Esophagus muscularis mucosa (tissue), 4 donors: Measurements from ENCODE around the gene CIT. TPM values are rescaled to one million over a fixed set of nuclear protein-coding genes. Genes with fewer than 3 reads are reported as not detected.

Source experiments
- DNase-seq: peaks from one replicate; pipeline ENCODE4 v3.0.0-alpha.2; 2017; ENCODE audit errors: extremely low spot score
- H3K27ac ChIP-seq, 4 donors: fragments of 200-600 bp; sonication (generic); replicated peaks in 1 of 4; 1 replicate in 3 of 4; 2 replicates in 1 of 4; pipeline ENCODE4 v1.5.1; 2016 to 2019; ENCODE audit warnings: mild to moderate bottlenecking in 1 of 4
- H3K27me3 ChIP-seq, 4 donors: fragments of 200-600 bp; sonication (generic); one replicate each; pipeline versions ENCODE4 v1.5.1 to v1.6.0; 2016 to 2019
- H3K36me3 ChIP-seq, 4 donors: fragments of 200-600 bp; sonication (generic); one replicate each; pipeline ENCODE4 v1.5.1; 2016 to 2019
- H3K4me1 ChIP-seq, 4 donors: fragments of 200-600 bp; sonication (generic); one replicate each; pipeline ENCODE4 v1.5.1; 2016 to 2019
- H3K4me3 ChIP-seq, 4 donors: fragments of 200-600 bp; sonication (generic); 1 replicate in 2 of 4; 2 replicates in 2 of 4; pipeline ENCODE4 v1.5.1; 2016 to 2019; ENCODE audit warnings: mild to moderate bottlenecking in 4 of 4, moderate library complexity in 1 of 4
- H3K9me3 ChIP-seq, 4 donors: fragments of 200-600 bp; sonication (generic); 1 replicate in 3 of 4; 2 replicates in 1 of 4; pipeline ENCODE4 v1.5.1; 2016 to 2019
- EP300 ChIP-seq: sonication (generic); formaldehyde crosslinking; IDR thresholded peaks from one replicate; pipeline ENCODE4 v1.6.1; 2017; ENCODE audit warnings: antibody characterized with exemption
- POLR2A ChIP-seq: fragments of 450-650 bp; IDR thresholded peaks from one replicate; pipeline ENCODE4 v1.6.1; 2017; ENCODE audit warnings: antibody characterized with exemption, moderate library complexity, mild to moderate bottlenecking, low read depth
- POLR2AphosphoS5 ChIP-seq, 2 donors: sonication (generic); formaldehyde crosslinking; IDR thresholded peaks; one replicate each; pipeline ENCODE4 v1.6.1; 2017; ENCODE audit warnings: antibody characterized with exemption in 2 of 2
- WGBS: methylation state at CpG from one replicate; pipeline ENCODE4 v1.1.5; 2018; 5-methylcytosine and 5-hydroxymethylcytosine counted together
- intact Hi-C: fragments of 100-400 bp; cut with DNase I; formaldehyde crosslinking; loops from one replicate; pipeline ENCODE4 v1.15.1; 2023
- total RNA-seq, 4 donors: library from RNA; depleted of rRNA; stranded (reverse); fragments of >200 nt; gene quantifications; one replicate each; pipeline versions ENCODE4 v1.1.0 to v1.2.1, GENCODE V29; 2016
- TF ChIP-seq, protein P1 (sequence below), 3 experiments: fragments of 200-600 bp in 2 of 3; fragments of 450-650 bp in 1 of 3; sonication (generic) in 2 of 3; IDR thresholded peaks; one replicate each; pipeline ENCODE4 v1.5.1; 2017 to 2019; ENCODE audit warnings: antibody characterized with exemption in 3 of 3, mild to moderate bottlenecking in 2 of 3, moderate library complexity in 1 of 3

The CIT gene
- total RNA-seq, 4 donors from 2014 or later, result 5.1 to 14.8 (median 5.8) TPM

DNA sequence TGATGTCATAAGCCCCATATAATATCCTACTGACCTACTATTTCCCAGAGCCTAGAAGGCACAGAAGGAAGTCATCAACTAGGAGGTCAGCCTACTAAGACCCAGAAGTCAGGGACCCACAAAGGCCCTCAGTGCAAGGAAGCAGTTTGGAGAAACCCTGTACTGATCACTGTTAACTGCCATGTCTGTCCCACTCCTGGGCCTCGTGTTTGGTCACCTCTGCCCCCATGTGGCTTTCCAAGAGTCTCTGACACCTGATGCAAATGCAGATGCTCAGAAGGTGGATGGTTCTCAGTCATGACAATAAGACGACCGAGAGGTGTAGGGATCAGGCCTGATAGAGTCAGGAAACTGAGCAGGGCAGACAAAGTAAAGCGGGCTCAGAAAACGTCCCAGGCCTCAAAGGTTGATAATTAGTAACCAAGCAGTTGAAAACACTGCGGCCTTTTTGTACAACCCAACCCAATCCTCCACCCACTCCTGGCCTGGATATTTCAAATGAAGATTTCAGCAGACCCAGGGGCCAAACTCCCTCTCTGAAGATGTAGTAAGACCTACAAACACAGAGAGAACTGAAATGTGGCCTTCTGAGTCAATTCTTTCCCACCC lies 185.8 kb downstream of the CIT start:
- H3K27me3 ChIP-seq, result no peaks in the 10 kb centered on the region
- no peak overlapping the region for H3K27ac ChIP-seq
- intact Hi-C loops, result loop anchor here (10.0 kb wide), 1 partner anchor 83 kb away; no protein-coding TSS in a partner anchor
- WGBS, result 89% methylated on average over 6 of the region's 6 CpGs
- DNase-seq, result no peak
- no peak overlapping the region for H3K4me3 ChIP-seq
- TF ChIP-seq POLR2AphosphoS5 (IDR thresholded peaks at IDR 0.05) (no peak), POLR2A (no peak), EP300 (no peak)
- TF ChIP-seq, protein P1, sequence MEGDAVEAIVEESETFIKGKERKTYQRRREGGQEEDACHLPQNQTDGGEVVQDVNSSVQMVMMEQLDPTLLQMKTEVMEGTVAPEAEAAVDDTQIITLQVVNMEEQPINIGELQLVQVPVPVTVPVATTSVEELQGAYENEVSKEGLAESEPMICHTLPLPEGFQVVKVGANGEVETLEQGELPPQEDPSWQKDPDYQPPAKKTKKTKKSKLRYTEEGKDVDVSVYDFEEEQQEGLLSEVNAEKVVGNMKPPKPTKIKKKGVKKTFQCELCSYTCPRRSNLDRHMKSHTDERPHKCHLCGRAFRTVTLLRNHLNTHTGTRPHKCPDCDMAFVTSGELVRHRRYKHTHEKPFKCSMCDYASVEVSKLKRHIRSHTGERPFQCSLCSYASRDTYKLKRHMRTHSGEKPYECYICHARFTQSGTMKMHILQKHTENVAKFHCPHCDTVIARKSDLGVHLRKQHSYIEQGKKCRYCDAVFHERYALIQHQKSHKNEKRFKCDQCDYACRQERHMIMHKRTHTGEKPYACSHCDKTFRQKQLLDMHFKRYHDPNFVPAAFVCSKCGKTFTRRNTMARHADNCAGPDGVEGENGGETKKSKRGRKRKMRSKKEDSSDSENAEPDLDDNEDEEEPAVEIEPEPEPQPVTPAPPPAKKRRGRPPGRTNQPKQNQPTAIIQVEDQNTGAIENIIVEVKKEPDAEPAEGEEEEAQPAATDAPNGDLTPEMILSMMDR (IDR thresholded peaks at IDR 0.05), result no peak
- peaks cover 6 to 17% (median 13%) of the 10 kb centered on the region in 4 donors for H3K4me1 ChIP-seq
- H3K36me3 ChIP-seq, result peaks cover 0 to 14% (median 0%) of the 10 kb centered on the region in 4 donors
- no peaks in the 10 kb centered on the region for H3K9me3 ChIP-seq

- no peaks in the 10 kb centered on the region for H3K27me3 ChIP-seq
- H3K36me3 ChIP-seq, result peaks cover 0 to 14% (median 0%) of the 10 kb centered on the region in 4 donors
- no peak overlapping the region for H3K27ac ChIP-seq
- no peaks in the 10 kb centered on the region for H3K9me3 ChIP-seq
- no peak for DNase-seq
- H3K4me3 ChIP-seq, result no peak overlapping the region
- intact Hi-C loops, result loop anchor here (10.0 kb wide), 1 partner anchor 85 kb away; no protein-coding TSS in a partner anchor
- TF ChIP-seq POLR2AphosphoS5 (IDR thresholded peaks at IDR 0.05) (no peak), EP300 (no peak), POLR2A (no peak)
- TF ChIP-seq, protein P1 (IDR thresholded peaks at IDR 0.05), result no peak
- H3K4me1 ChIP-seq, result peaks cover 6 to 17% (median 13%) of the 10 kb centered on the region in 4 donors
- 97% methylated on average over 38 of the region's 38 CpGs for WGBS
Measured at GRCh38 chr12:119689935-119690500, 187.1 kb downstream of the CIT start.

DNA sequence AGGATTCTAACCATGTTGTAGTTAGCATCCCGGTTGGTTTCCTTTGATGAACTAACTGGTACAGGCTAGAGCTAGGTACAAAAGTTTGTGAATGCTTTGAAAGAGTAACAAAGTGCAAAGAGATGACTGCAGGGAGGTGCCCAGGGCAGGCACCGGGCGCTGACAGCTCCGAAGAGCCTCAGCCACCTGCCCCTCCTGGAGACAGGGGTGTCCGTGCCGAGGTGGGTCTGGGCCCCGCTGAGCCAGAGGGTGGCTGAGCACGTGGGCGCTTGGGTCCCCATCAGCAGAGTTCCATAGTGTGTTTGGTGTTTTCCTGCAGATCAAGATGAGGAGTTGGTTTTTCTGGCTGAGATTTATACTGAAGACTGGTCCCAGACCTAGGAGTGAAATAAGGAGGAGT lies 189.2 kb downstream of the CIT start:
- Histone ChIP-seq H3K27me3 (no peaks in the 10 kb centered on the region), H3K4me3 (no peak overlapping the region), H3K9me3 (no peaks in the 10 kb centered on the region), H3K4me1 (peaks cover 6 to 23% (median 8%) of the 10 kb centered on the region in 4 donors), H3K27ac (no peak overlapping the region), H3K36me3 (peaks cover 0 to 14% (median 0%) of the 10 kb centered on the region in 4 donors)
- TF ChIP-seq, protein P1 (IDR thresholded peaks at IDR 0.05), result no peak
- TF ChIP-seq EP300 (no peak), POLR2A (no peak), POLR2AphosphoS5 (IDR thresholded peaks at IDR 0.05) (no peak)
- DNase-seq, result no peak
- intact Hi-C loops, result no loop called here
- 93% methylated on average over 9 of the region's 9 CpGs for WGBS

GRCh38 chr12:119687406-119687805 lies 189.7 kb downstream of the CIT start:
- no peaks in the 10 kb centered on the region for H3K9me3 ChIP-seq
- no peak overlapping the region for H3K4me3 ChIP-seq
- H3K27me3 ChIP-seq, result no peaks in the 10 kb centered on the region
- TF ChIP-seq, protein P1 (IDR thresholded peaks at IDR 0.05), result no peak
- TF ChIP-seq POLR2AphosphoS5 (IDR thresholded peaks at IDR 0.05) (no peak), POLR2A (no peak), EP300 (no peak)
- H3K27ac ChIP-seq, result no peak overlapping the region
- H3K36me3 ChIP-seq, result peaks cover 0 to 14% (median under 1%) of the 10 kb centered on the region in 4 donors
- DNase-seq, result no peak
- intact Hi-C loops, result no loop called here
- WGBS, result 73% methylated on average over 14 of the region's 14 CpGs
- H3K4me1 ChIP-seq, result peaks cover under 1 to 23% (median 4%) of the 10 kb centered on the region in 4 donors
